Measurements from ENCODE around the gene PRKD1. TPM values are rescaled to one million over a fixed set of nuclear protein-coding genes. Genes with fewer than 3 reads are reported as not detected.
"Not testable (repeated sequence)": the region's sequence is repeated elsewhere in the genome, so short reads cannot be mapped to it uniquely, and the experiment has no call there.

Gene PRKD1
- polyA plus RNA-seq, 3 donors from 2014 or later = not detected

- H3K9me3 Mint-ChIP-seq = peaks cover 2 to 55% (median 22%) of the 10 kb centered on the region in 6 donors
- not testable (repeated sequence) for H3K27ac Mint-ChIP-seq; H3K27me3 Mint-ChIP-seq (ENCODE audit: low read depth in 3 of 3); H3K36me3 Mint-ChIP-seq; H3K4me3 Mint-ChIP-seq; H3K4me1 Mint-ChIP-seq; DNase-seq
Observed at GRCh38 chr14:29726560-29727331, 200.9 kb downstream of the PRKD1 start.

- Mint-ChIP-seq H3K4me1 (no peaks in the 10 kb centered on the region), H3K36me3 (no peaks in the 10 kb centered on the region), H3K27me3 (ENCODE audit: low read depth in 3 of 3) (peaks cover 0 to 2% (median 2%) of the 10 kb centered on the region in 3 donors), H3K4me3 (no peak overlapping the region), H3K27ac (no peak overlapping the region), H3K9me3 (peaks cover 2 to 47% (median 24%) of the 10 kb centered on the region in 6 donors)
- DNase-seq = no peak
Observed at GRCh38 chr14:29724991-29725390, 202.7 kb downstream of the PRKD1 start.

GRCh38 chr14:29722831-29723230 lies 204.8 kb downstream of the PRKD1 start:
- Mint-ChIP-seq H3K9me3 (peaks cover 2 to 44% (median 19%) of the 10 kb centered on the region in 6 donors), H3K36me3 (no peaks in the 10 kb centered on the region), H3K4me3 (no peak overlapping the region), H3K27me3 (ENCODE audit: low read depth in 3 of 3) (peaks cover 0 to 2% (median 2%) of the 10 kb centered on the region in 3 donors), H3K27ac (no peak overlapping the region), H3K4me1 (no peaks in the 10 kb centered on the region)
- no peak for DNase-seq

GRCh38 chr14:29721586-29721985 lies 206.1 kb downstream of the PRKD1 start:
- Mint-ChIP-seq H3K27ac (no peak overlapping the region), H3K36me3 (no peaks in the 10 kb centered on the region), H3K9me3 (peaks cover 2 to 46% (median 19%) of the 10 kb centered on the region in 6 donors), H3K4me3 (no peak overlapping the region), H3K4me1 (no peaks in the 10 kb centered on the region), H3K27me3 (ENCODE audit: low read depth in 3 of 3) (peaks cover 0 to 2% (median 2%) of the 10 kb centered on the region in 3 donors)
- no peak for DNase-seq

GRCh38 chr14:29717901-29718300 lies 209.7 kb downstream of the PRKD1 start:
- DNase-seq = no peak
- H3K4me3 Mint-ChIP-seq = no peak overlapping the region
- no peaks in the 10 kb centered on the region for H3K36me3 Mint-ChIP-seq
- no peak overlapping the region for H3K27ac Mint-ChIP-seq
- H3K9me3 Mint-ChIP-seq = peaks cover 2 to 35% (median 29%) of the 10 kb centered on the region in 6 donors
- no peaks in the 10 kb centered on the region for H3K4me1 Mint-ChIP-seq
- H3K27me3 Mint-ChIP-seq (ENCODE audit: low read depth in 3 of 3) = no peaks in the 10 kb centered on the region

GRCh38 chr14:29716150-29716549 lies 211.5 kb downstream of the PRKD1 start:
- Mint-ChIP-seq H3K4me3 (no peak overlapping the region), H3K27me3 (ENCODE audit: low read depth in 3 of 3) (no peaks in the 10 kb centered on the region), H3K27ac (no peak overlapping the region), H3K36me3 (no peaks in the 10 kb centered on the region), H3K4me1 (no peaks in the 10 kb centered on the region), H3K9me3 (peaks cover 2 to 32% (median 26%) of the 10 kb centered on the region in 6 donors)
- DNase-seq = no peak

- H3K27me3 Mint-ChIP-seq (ENCODE audit: low read depth in 3 of 3) = no peaks in the 10 kb centered on the region
- H3K4me3 Mint-ChIP-seq = no peak overlapping the region
- H3K4me1 Mint-ChIP-seq = no peaks in the 10 kb centered on the region
- peaks cover 6 to 37% (median 24%) of the 10 kb centered on the region in 6 donors for H3K9me3 Mint-ChIP-seq
- H3K36me3 Mint-ChIP-seq = no peaks in the 10 kb centered on the region
- DNase-seq = no peak
- H3K27ac Mint-ChIP-seq = no peak overlapping the region
Observed at GRCh38 chr14:29712601-29713000, 215.0 kb downstream of the PRKD1 start.

GRCh38 chr14:29710015-29710414 lies 217.6 kb downstream of the PRKD1 start:
- no peak for DNase-seq
- Mint-ChIP-seq H3K36me3 (no peaks in the 10 kb centered on the region), H3K27me3 (ENCODE audit: low read depth in 3 of 3) (no peaks in the 10 kb centered on the region), H3K4me3 (no peak overlapping the region), H3K4me1 (no peaks in the 10 kb centered on the region), H3K27ac (no peak overlapping the region), H3K9me3 (peaks cover 17 to 36% (median 27%) of the 10 kb centered on the region in 6 donors)

- no peak for DNase-seq
- H3K4me1 Mint-ChIP-seq = no peaks in the 10 kb centered on the region
- H3K9me3 Mint-ChIP-seq = peaks cover 17 to 36% (median 27%) of the 10 kb centered on the region in 6 donors
- no peaks in the 10 kb centered on the region for H3K36me3 Mint-ChIP-seq
- H3K27me3 Mint-ChIP-seq (ENCODE audit: low read depth in 3 of 3) = no peaks in the 10 kb centered on the region
- no peak overlapping the region for H3K4me3 Mint-ChIP-seq
- no peak overlapping the region for H3K27ac Mint-ChIP-seq
Observed at GRCh38 chr14:29709490-29709889, 218.2 kb downstream of the PRKD1 start.

GRCh38 chr14:29706700-29707099 lies 220.9 kb downstream of the PRKD1 start:
- Mint-ChIP-seq H3K27ac (no peak overlapping the region), H3K4me1 (no peaks in the 10 kb centered on the region), H3K27me3 (ENCODE audit: low read depth in 3 of 3) (no peaks in the 10 kb centered on the region), H3K9me3 (peaks cover 13 to 39% (median 25%) of the 10 kb centered on the region in 6 donors), H3K36me3 (peaks cover 0 to under 1% (median 0%) of the 10 kb centered on the region in 3 donors), H3K4me3 (no peak overlapping the region)
- DNase-seq = no peak

GRCh38 chr14:29705801-29706200 lies 221.8 kb downstream of the PRKD1 start:
- DNase-seq = no peak
- Mint-ChIP-seq H3K36me3 (peaks cover 0 to 3% (median 0%) of the 10 kb centered on the region in 3 donors), H3K27me3 (ENCODE audit: low read depth in 3 of 3) (no peaks in the 10 kb centered on the region), H3K4me3 (no peak overlapping the region), H3K4me1 (no peaks in the 10 kb centered on the region), H3K27ac (no peak overlapping the region), H3K9me3 (peaks cover 19 to 48% (median 26%) of the 10 kb centered on the region in 6 donors)

- not testable (repeated sequence) for H3K36me3 Mint-ChIP-seq
Observed at GRCh38 chr14:29689597-29689996, 238.1 kb downstream of the PRKD1 start.

GRCh38 chr14:29687866-29688265 lies 239.8 kb downstream of the PRKD1 start:
- Mint-ChIP-seq H3K4me3 (no peak overlapping the region), H3K27me3 (ENCODE audit: low read depth in 3 of 3) (peaks cover 0 to 3% (median 0%) of the 10 kb centered on the region in 3 donors), H3K9me3 (peaks cover 12 to 81% (median 20%) of the 10 kb centered on the region in 6 donors), H3K4me1 (no peaks in the 10 kb centered on the region), H3K36me3 (no peaks in the 10 kb centered on the region), H3K27ac (no peak overlapping the region)
- DNase-seq = no peak

More at GRCh38 chr14:29689597-29689996, 238.1 kb downstream of the PRKD1 start:
- not testable (repeated sequence) for H3K4me3 Mint-ChIP-seq; DNase-seq; H3K4me1 Mint-ChIP-seq; H3K27me3 Mint-ChIP-seq (ENCODE audit: low read depth in 3 of 3); H3K27ac Mint-ChIP-seq
- H3K9me3 Mint-ChIP-seq = peaks cover 14 to 75% (median 27%) of the 10 kb centered on the region in 6 donors

- no peak for DNase-seq
- no peaks in the 10 kb centered on the region for H3K36me3 Mint-ChIP-seq
- H3K9me3 Mint-ChIP-seq = peaks cover 12 to 81% (median 23%) of the 10 kb centered on the region in 6 donors
- H3K27ac Mint-ChIP-seq = no peak overlapping the region
- H3K4me1 Mint-ChIP-seq = no peaks in the 10 kb centered on the region
- H3K4me3 Mint-ChIP-seq = no peak overlapping the region
- peaks cover 0 to 3% (median 0%) of the 10 kb centered on the region in 3 donors for H3K27me3 Mint-ChIP-seq (ENCODE audit: low read depth in 3 of 3)
Observed at GRCh38 chr14:29687071-29687765, 240.4 kb downstream of the PRKD1 start.

Data from immature natural killer cell (primary cell).